K562 (cell line): ENCODE measurements around the gene TMEM39A. TPM values are rescaled to one million over a fixed set of nuclear protein-coding genes. Genes with fewer than 3 reads are reported as not detected.

Experiments used
- ATAC-seq: fragments of 200-7000 bp; cut with Tn5 transposase; 3 replicates; pipeline ENCODE4 v1.9.1; 2020; ENCODE audit warnings: moderate library complexity
- BruUV-seq: library from RNA; stranded (reverse); fragments of 400-500 nt; replicated peaks from 2 replicates; lab custom pipeline; 2021; lab: Mats Ljungman, UMichigan
- CTCF ChIA-PET: fragments of 300-600 bp; formaldehyde crosslinking; extraction: SDS; loops from one replicate; lab custom pipeline; 2021; ENCODE audit warnings: low intra/inter-chr PET ratio; lab: Yijun Ruan, JAX
- POLR2A ChIA-PET: fragments of 300-600, 350-650 bp; sonication (Branson Sonifier 250); formaldehyde crosslinking; extraction: SDS; loops from one replicate; lab custom pipeline; 2021; ENCODE audit warnings: antibody characterized with exemption, inconsistent platforms; lab: Yijun Ruan, JAX
- DNase-seq, 4 experiments: peaks; one replicate each; pipeline versions ENCODE4 v3.0.0 to v3.0.0-alpha.2; 2011 to 2018; ENCODE audit warnings: low spot score in 3 of 4, mixed read lengths in 3 of 4; ENCODE audit errors: extremely low read depth in 1 of 4
- FAIRE-seq: peaks from 2 replicates; lab custom pipeline; 2011; peaks lifted over from hg19 to GRCh38; lab: Jason Lieb, UNC
- H2AFZ ChIP-seq: 2 replicates; pipeline ENCODE4 v1.6.0; 2011; ENCODE audit warnings: low read depth, low read length, control low read depth, inconsistent platforms
- H3K27ac ChIP-seq: fragments of 200-600 bp; 3 replicates; pipeline ENCODE4 v1.8.0; 2011; ENCODE audit warnings: low read depth, mild to moderate bottlenecking, control low read depth, inconsistent platforms, low read length, moderate library complexity, mixed read lengths; ENCODE audit errors: extremely low read depth
- H3K27me3 ChIP-seq, 2 experiments: fragments of 300-600 bp in 1 of 2; 2 replicates in 1 of 2; 3 replicates in 1 of 2; pipeline versions ENCODE4 v1.6.0 to v1.8.0; 2011; ENCODE audit warnings: inconsistent platforms in 2 of 2, low read length in 2 of 2, mild to moderate bottlenecking in 1 of 2, mixed read lengths in 1 of 2, moderate library complexity in 1 of 2; ENCODE audit not compliant: control insufficient read depth in 2 of 2, insufficient read depth in 2 of 2
- H3K36me3 ChIP-seq: fragments of 300-600 bp; 3 replicates; pipeline ENCODE4 v1.8.0; 2011; ENCODE audit warnings: mild to moderate bottlenecking, low read length, inconsistent platforms; ENCODE audit not compliant: control insufficient read depth, insufficient read depth
- H3K4me1 ChIP-seq, 2 experiments: fragments of 200-600 bp in 1 of 2; replicated peaks in 1 of 2; 2 replicates in 1 of 2; 3 replicates in 1 of 2; pipeline versions ENCODE4 v1.5.1 to v1.8.0; 2011; ENCODE audit warnings: inconsistent platforms in 2 of 2, low read length in 2 of 2, mild to moderate bottlenecking in 1 of 2, mixed read lengths in 1 of 2, moderate library complexity in 1 of 2; ENCODE audit not compliant: control insufficient read depth in 2 of 2, insufficient read depth in 2 of 2
- H3K4me2 ChIP-seq: 2 replicates; pipeline ENCODE4 v1.6.1; 2011; ENCODE audit warnings: low read length, control low read depth, inconsistent platforms, mixed read lengths; ENCODE audit not compliant: insufficient read depth
- H3K4me3 ChIP-seq: fragments of 200-600 bp; sonication (generic), shearing (Covaris generic); 2 replicates; pipeline ENCODE4 v1.5.1; 2016; ENCODE audit warnings: control low read depth, inconsistent platforms
- H3K79me2 ChIP-seq: fragments of 200-600 bp; 3 replicates; pipeline ENCODE4 v1.8.0; 2011; ENCODE audit warnings: low read length, inconsistent platforms; ENCODE audit not compliant: control insufficient read depth, insufficient read depth
- H3K9ac ChIP-seq, 2 experiments: 2 replicates each; pipeline versions ENCODE4 v1.6.0 to v1.6.1; 2011; ENCODE audit warnings: low read depth in 2 of 2, low read length in 2 of 2, control low read depth in 1 of 2, inconsistent platforms in 1 of 2, mild to moderate bottlenecking in 1 of 2, mixed read lengths in 1 of 2; ENCODE audit not compliant: insufficient read depth in 1 of 2
- H3K9me1 ChIP-seq: one replicate; pipeline ENCODE4 v1.6.0; 2011; ENCODE audit warnings: inconsistent platforms, mild to moderate bottlenecking, low read length, moderate library complexity; ENCODE audit not compliant: control insufficient read depth, insufficient read depth
- H3K9me3 ChIP-seq: replicated peaks from 2 replicates; pipeline ENCODE4 v1.5.1; 2011; ENCODE audit warnings: low read depth, low read length, inconsistent platforms; ENCODE audit not compliant: control insufficient read depth, insufficient read depth
- H4K20me1 ChIP-seq: replicated peaks from 2 replicates; pipeline ENCODE4 v1.6.1; 2011; ENCODE audit warnings: low read length, inconsistent platforms, mixed read lengths; ENCODE audit not compliant: control insufficient read depth, insufficient read depth
- BMI1 ChIP-seq: fragments of 150-350 bp; IDR thresholded peaks from 2 replicates; pipeline ENCODE4 v1.6.1; 2014; ENCODE audit warnings: low read length
- ESRRB ChIP-seq: fragments of 250-450 bp; sonication (Bioruptor Pico); IDR thresholded peaks from 2 replicates; pipeline ENCODE4 v1.5.0; 2020; ENCODE audit warnings: mild to moderate bottlenecking, moderate library complexity, borderline replicate concordance
- GTF2E2 ChIP-seq: fragments of 200-800 bp; sonication (Bioruptor generic); IDR thresholded peaks from 2 replicates; pipeline ENCODE4 v1.6.1; 2016; ENCODE audit warnings: missing genetic modification characterization, missing compliant biosample characterization
- MITF ChIP-seq: IDR thresholded peaks from 2 replicates; pipeline ENCODE4 v1.6.1; 2014; ENCODE audit warnings: antibody characterized with exemption
- MYBL2 ChIP-seq, 2 experiments: fragments of 450-650 bp in 1 of 2; sonication (generic) in 1 of 2; formaldehyde crosslinking in 1 of 2; IDR thresholded peaks; 2 replicates each; pipeline versions ENCODE4 v1.6.1 to v1.8.1; 2017 to 2022; ENCODE audit warnings: borderline replicate concordance in 1 of 2, inconsistent platforms in 1 of 2, low read depth in 1 of 2, mild to moderate bottlenecking in 1 of 2, missing genetic modification reagents in 1 of 2, moderate library complexity in 1 of 2
- RBM17 ChIP-seq: fragments of 200-400 bp; formaldehyde crosslinking; IDR thresholded peaks from 2 replicates; pipeline ENCODE4 v1.6.1; 2017; ENCODE audit warnings: low read depth, mild to moderate bottlenecking, low read length, borderline replicate concordance
- RFX1 ChIP-seq: fragments of 450-650 bp; IDR thresholded peaks from 2 replicates; pipeline ENCODE4 v1.6.1; 2016; ENCODE audit warnings: mild to moderate bottlenecking, moderate library complexity
- SRSF7 ChIP-seq: fragments of 200-400 bp; formaldehyde crosslinking; optimal IDR thresholded peaks from 2 replicates; pipeline ENCODE3; 2017; ENCODE audit warnings: mild to moderate bottlenecking, low read depth, low read length
- ZNF592 ChIP-seq: fragments of 450-650 bp; IDR thresholded peaks from 2 replicates; pipeline ENCODE4 v1.6.1; 2017; ENCODE audit warnings: antibody characterized with exemption, mild to moderate bottlenecking
- WGBS: fragments of 100-300 bp; shearing (Covaris generic); methylation state at CpG from one replicate; pipeline ENCODE4 v1.1.6; 2016; ENCODE audit warnings: low coverage, mixed read lengths; ENCODE audit not compliant: insufficient coverage; ENCODE audit errors: missing lambda C conversion rate; 5-methylcytosine and 5-hydroxymethylcytosine counted together
- in situ Hi-C: fragments of 300-500 bp; cut with MboI; formaldehyde crosslinking; loops from 4 replicates; pipeline ENCODE4 v1.15.0; 2018; ENCODE audit warnings: inconsistent platforms, mixed read lengths
- intact Hi-C: fragments of 100-400 bp; cut with micrococcal nuclease; formaldehyde crosslinking; loops from 2 replicates; pipeline ENCODE4 v1.14.2; 2022
- polyA plus RNA-seq, 8 experiments: library from polyadenylated mRNA; depleted of rRNA in 4 of 8; stranded (reverse) in 5 of 8; unstranded in 3 of 8; fragments of >200 nt; fragmentation: Nextera tagmentation in 2 of 8; fragmentation: Illumina TruSeq in 1 of 8; extraction: Ambion mirVana in 2 of 8; extraction: Trizol in 1 of 8; gene quantifications; 2 replicates each; pipeline versions ENCODE4 v1.2.1 to v1.2.3, GENCODE V29; 2011 to 2014; ENCODE audit warnings: inconsistent platforms in 1 of 8, missing spikeins in 1 of 8
- total RNA-seq, 7 experiments: library from RNA; depleted of rRNA in 6 of 7; stranded (reverse); fragments of >200 nt in 6 of 7; fragmentation: Illumina TruSeq in 2 of 7; extraction: Trizol in 2 of 7; gene quantifications; 2 replicates each; pipeline versions ENCODE4 v1.2.1 to v1.2.3, GENCODE V29; 2011 to 2021; ENCODE audit warnings: low replicate concordance in 1 of 7

Gene TMEM39A
- total and polyA plus RNA-seq, 9 of the 15 experiments (the other 6 are each of a cell fraction or from before 2014, with no cell fraction given): 12.0 to 41.5 (median 15.4) TPM

- TF ChIP-seq ZNF592: 0 out of 2 replicates have a peak, but pooled peaks have one; percentile 16
- TF ChIP-seq MYBL2 (IDR thresholded peaks at IDR 0.05; ENCODE audit: low read depth): no peak
- no peak for TF ChIP-seq MYBL2 (CRISPR knock-in tag; IDR thresholded peaks at IDR 0.05; ENCODE audit: borderline replicate concordance)
- no peak for TF ChIP-seq GTF2E2 (tag)
- TF ChIP-seq, all 486 proteins: peak for 1
Observed at GRCh38 chr3:119468041-119468440, 4.6 kb upstream of the TMEM39A start (continued).

- Histone ChIP-seq H3K36me3 (peaks cover 90% of the 10 kb centered on the region), H3K9me1 (no peaks in the 10 kb centered on the region), H4K20me1 (no peaks in the 10 kb centered on the region), H3K27ac (no peak overlapping the region), H3K4me3 (no peak overlapping the region), H3K9ac (no peak overlapping the region), H2AFZ (no peak overlapping the region), H3K4me2 (no peak overlapping the region), H3K79me2 (peaks cover 25% of the 10 kb centered on the region), H3K27me3 (no peaks in the 10 kb centered on the region), H3K4me1 (peaks cover 0 to 2% of the 10 kb centered on the region in 2 experiments; a peak in 2 of 5 replicates), H3K9me3 (no peaks in the 10 kb centered on the region)
- in situ Hi-C loops: no loop called here
- ChIA-PET CTCF (no interaction called here), POLR2A (no interaction called here)
- FAIRE-seq: no peak
- 100% methylated on average over 4 of the region's 4 CpGs for WGBS
- BruUV-seq: no TSS peak
- intact Hi-C loops: no loop called here
- TF ChIP-seq RFX1 (no peak), ESRRB (CRISPR knock-in tag) (no peak), SRSF7 (no peak), RBM17 (no peak), BMI1 (no peak), MITF (no peak)
- no peak for DNase-seq
- no peak for ATAC-seq
Observed at GRCh38 chr3:119457246-119457645, 6.2 kb downstream of the TMEM39A start.
